Measurements from ENCODE around the gene CLBA1. TPM values are rescaled to one million over a fixed set of nuclear protein-coding genes. Genes with fewer than 3 reads are reported as not detected.

CLBA1 gene
- total and polyA plus RNA-seq, 4 donors, result 12.3 to 22.3 (median 13.8) TPM

GRCh38 chr14:105028251-105028927, 42.8 kb downstream of the CLBA1 start:
- no peaks in the 10 kb centered on the region for H3K36me3 ChIP-seq (ENCODE audit: control insufficient read depth in 4 of 4, insufficient read depth in 4 of 4, low read length in 4 of 4)
- no peaks in the 10 kb centered on the region for H3K9me3 ChIP-seq (ENCODE audit: control insufficient read depth in 4 of 4, insufficient read depth in 3 of 4, low read length in 3 of 4)
- peaks cover 0 to 17% (median 8%) of the 10 kb centered on the region in 3 donors for H3K27me3 ChIP-seq (ENCODE audit: control insufficient read depth in 3 of 3, insufficient read depth in 3 of 3, low read length in 2 of 3)
- WGBS, 2 donors, result 87% methylated on average over 12 of the region's 12 CpGs
- no peak overlapping the region for H3K4me3 ChIP-seq
- no peak overlapping the region for H3K9ac ChIP-seq (ENCODE audit: insufficient read depth in 1 of 2, low read length in 2 of 2)
- no peak overlapping the region for H3K27ac ChIP-seq (ENCODE audit: low read depth in 1 of 2, low read length in 1 of 2)
- TF ChIP-seq, protein P1, sequence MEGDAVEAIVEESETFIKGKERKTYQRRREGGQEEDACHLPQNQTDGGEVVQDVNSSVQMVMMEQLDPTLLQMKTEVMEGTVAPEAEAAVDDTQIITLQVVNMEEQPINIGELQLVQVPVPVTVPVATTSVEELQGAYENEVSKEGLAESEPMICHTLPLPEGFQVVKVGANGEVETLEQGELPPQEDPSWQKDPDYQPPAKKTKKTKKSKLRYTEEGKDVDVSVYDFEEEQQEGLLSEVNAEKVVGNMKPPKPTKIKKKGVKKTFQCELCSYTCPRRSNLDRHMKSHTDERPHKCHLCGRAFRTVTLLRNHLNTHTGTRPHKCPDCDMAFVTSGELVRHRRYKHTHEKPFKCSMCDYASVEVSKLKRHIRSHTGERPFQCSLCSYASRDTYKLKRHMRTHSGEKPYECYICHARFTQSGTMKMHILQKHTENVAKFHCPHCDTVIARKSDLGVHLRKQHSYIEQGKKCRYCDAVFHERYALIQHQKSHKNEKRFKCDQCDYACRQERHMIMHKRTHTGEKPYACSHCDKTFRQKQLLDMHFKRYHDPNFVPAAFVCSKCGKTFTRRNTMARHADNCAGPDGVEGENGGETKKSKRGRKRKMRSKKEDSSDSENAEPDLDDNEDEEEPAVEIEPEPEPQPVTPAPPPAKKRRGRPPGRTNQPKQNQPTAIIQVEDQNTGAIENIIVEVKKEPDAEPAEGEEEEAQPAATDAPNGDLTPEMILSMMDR (IDR thresholded peaks at IDR 0.05; ENCODE audit: control extremely low read depth, extremely low read depth), result no peak
- no peak for ATAC-seq (ENCODE audit: insufficient read depth, low FRiP score)
- no peak for DNase-seq
- peaks cover 0 to 3% (median 0%) of the 10 kb centered on the region in 5 donors for H3K4me1 ChIP-seq (ENCODE audit: control insufficient read depth in 5 of 5, insufficient read depth in 5 of 5, low read length in 5 of 5)

- no peak for DNase-seq
- Histone ChIP-seq H3K9ac (ENCODE audit: insufficient read depth in 1 of 2, low read length in 2 of 2) (no peak overlapping the region), H3K27ac (ENCODE audit: low read depth in 1 of 2, low read length in 1 of 2) (no peak overlapping the region), H3K27me3 (ENCODE audit: control insufficient read depth in 3 of 3, insufficient read depth in 3 of 3, low read length in 2 of 3) (peaks cover 0 to 27% (median 18%) of the 10 kb centered on the region in 3 donors), H3K4me3 (no peak overlapping the region), H3K9me3 (ENCODE audit: control insufficient read depth in 4 of 4, insufficient read depth in 3 of 4, low read length in 3 of 4) (no peaks in the 10 kb centered on the region), H3K4me1 (ENCODE audit: control insufficient read depth in 5 of 5, insufficient read depth in 5 of 5, low read length in 5 of 5) (peaks cover 0 to 3% (median 0%) of the 10 kb centered on the region in 5 donors), H3K36me3 (ENCODE audit: control insufficient read depth in 4 of 4, insufficient read depth in 4 of 4, low read length in 4 of 4) (no peaks in the 10 kb centered on the region)
- no peak for ATAC-seq (ENCODE audit: insufficient read depth, low FRiP score)
- TF ChIP-seq, protein P1 (IDR thresholded peaks at IDR 0.05; ENCODE audit: control extremely low read depth, extremely low read depth), result no peak
- WGBS, 2 donors, result 80 to 90% methylated on average over 7 of the region's 7 CpGs
Observed at GRCh38 chr14:105029402-105029801, 43.8 kb downstream of the CLBA1 start.

GRCh38 chr14:105030194-105030593, 44.6 kb downstream of the CLBA1 start:
- no peak for ATAC-seq (ENCODE audit: insufficient read depth, low FRiP score)
- WGBS, 2 donors, result 83 to 91% methylated on average over 2 of the region's 2 CpGs
- H3K36me3 ChIP-seq (ENCODE audit: control insufficient read depth in 4 of 4, insufficient read depth in 4 of 4, low read length in 4 of 4), result no peaks in the 10 kb centered on the region
- no peak overlapping the region for H3K4me3 ChIP-seq
- no peak overlapping the region for H3K27ac ChIP-seq (ENCODE audit: low read depth in 1 of 2, low read length in 1 of 2)
- TF ChIP-seq, protein P1 (IDR thresholded peaks at IDR 0.05; ENCODE audit: control extremely low read depth, extremely low read depth), result no peak
- peaks cover 0 to 28% (median 18%) of the 10 kb centered on the region in 3 donors for H3K27me3 ChIP-seq (ENCODE audit: control insufficient read depth in 3 of 3, insufficient read depth in 3 of 3, low read length in 2 of 3)
- H3K4me1 ChIP-seq (ENCODE audit: control insufficient read depth in 5 of 5, insufficient read depth in 5 of 5, low read length in 5 of 5), result peaks cover 0 to 3% (median 0%) of the 10 kb centered on the region in 5 donors
- no peaks in the 10 kb centered on the region for H3K9me3 ChIP-seq (ENCODE audit: control insufficient read depth in 4 of 4, insufficient read depth in 3 of 4, low read length in 3 of 4)
- no peak overlapping the region for H3K9ac ChIP-seq (ENCODE audit: insufficient read depth in 1 of 2, low read length in 2 of 2)
- no peak for DNase-seq
